ENCODE results near the gene SPEM2.

- TF ChIP-seq EZH2 (IDR thresholded peaks at IDR 0.05) = no peak
- TF ChIP-seq POLR2AphosphoS5 (IDR thresholded peaks at IDR 0.05; ENCODE audit: borderline replicate concordance, low read depth, low read length) = no peak
Measured at GRCh38 chr17:7392696-7393612, 32.5 kb upstream of the SPEM2 start.

Measured in SK-N-MC (cell line).